Measurements from ENCODE around the gene MYZAP.

DNA sequence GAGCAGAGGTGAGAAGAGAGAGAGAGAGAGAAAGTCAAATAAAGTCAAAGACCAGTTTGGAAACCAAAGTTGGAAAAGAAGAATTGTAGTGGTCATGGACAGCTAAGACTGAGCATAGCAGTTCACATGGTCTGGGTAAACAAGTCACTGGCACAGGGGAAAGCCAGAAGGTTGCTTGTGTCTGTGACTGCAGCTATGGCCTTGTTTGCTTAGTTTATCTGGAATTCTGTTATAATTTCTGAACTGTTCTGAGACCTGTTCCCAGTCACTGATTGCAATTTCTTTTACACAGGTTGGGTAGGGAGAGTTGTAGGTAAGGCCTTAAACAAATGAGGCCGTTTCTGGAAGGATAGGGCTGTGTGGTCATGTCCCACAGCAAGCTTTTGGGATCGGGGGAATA is 43.4 kb upstream of the MYZAP start:
- TF ChIP-seq, protein P1, sequence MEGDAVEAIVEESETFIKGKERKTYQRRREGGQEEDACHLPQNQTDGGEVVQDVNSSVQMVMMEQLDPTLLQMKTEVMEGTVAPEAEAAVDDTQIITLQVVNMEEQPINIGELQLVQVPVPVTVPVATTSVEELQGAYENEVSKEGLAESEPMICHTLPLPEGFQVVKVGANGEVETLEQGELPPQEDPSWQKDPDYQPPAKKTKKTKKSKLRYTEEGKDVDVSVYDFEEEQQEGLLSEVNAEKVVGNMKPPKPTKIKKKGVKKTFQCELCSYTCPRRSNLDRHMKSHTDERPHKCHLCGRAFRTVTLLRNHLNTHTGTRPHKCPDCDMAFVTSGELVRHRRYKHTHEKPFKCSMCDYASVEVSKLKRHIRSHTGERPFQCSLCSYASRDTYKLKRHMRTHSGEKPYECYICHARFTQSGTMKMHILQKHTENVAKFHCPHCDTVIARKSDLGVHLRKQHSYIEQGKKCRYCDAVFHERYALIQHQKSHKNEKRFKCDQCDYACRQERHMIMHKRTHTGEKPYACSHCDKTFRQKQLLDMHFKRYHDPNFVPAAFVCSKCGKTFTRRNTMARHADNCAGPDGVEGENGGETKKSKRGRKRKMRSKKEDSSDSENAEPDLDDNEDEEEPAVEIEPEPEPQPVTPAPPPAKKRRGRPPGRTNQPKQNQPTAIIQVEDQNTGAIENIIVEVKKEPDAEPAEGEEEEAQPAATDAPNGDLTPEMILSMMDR (optimal IDR thresholded peaks at IDR 0.05 in 1 of 3, IDR thresholded peaks at IDR 0.05 in 1 of 3, conservative IDR thresholded peaks at IDR 0.05 in 1 of 3; ENCODE audit: extremely low read depth in 1 of 3, insufficient read depth in 2 of 3, low read length in 3 of 3), result no peak
- no peak for TF ChIP-seq EZH2 (IDR thresholded peaks at IDR 0.05; ENCODE audit: low read length)
